Measurements from ENCODE around the gene PIGH. TPM values are rescaled to one million over a fixed set of nuclear protein-coding genes. Genes with fewer than 3 reads are reported as not detected.
"Not testable (repeated sequence)": the region's sequence is repeated elsewhere in the genome, so short reads cannot be mapped to it uniquely, and the experiment has no call there.

The PIGH gene
- polyA plus RNA-seq, 1 of the 3 experiments (the other 2 are of a cell fraction): 23.6 TPM

DNA sequence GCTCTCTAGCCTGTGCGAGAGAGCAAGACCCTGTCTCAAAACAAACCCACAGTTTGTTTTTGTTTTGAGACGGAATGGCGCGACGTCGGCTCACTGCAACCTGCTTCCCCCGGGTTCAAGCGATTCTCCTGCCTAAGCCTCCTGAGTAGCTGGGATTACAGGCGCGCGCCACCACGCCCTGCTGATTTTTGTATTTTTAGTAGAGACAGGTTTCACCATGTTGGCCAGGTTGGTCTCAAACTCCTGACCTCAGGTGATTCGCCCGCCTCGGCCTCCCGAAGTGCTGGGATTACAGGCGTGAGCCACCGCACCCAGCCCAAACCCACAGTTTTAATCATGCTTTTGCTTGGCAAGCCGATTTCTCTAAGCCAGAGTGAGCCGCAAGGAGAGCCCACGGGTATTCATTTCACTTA lies 500 bp upstream of the PIGH start:
- H3K36me3 ChIP-seq (replicated peaks in 1 of 2; ENCODE audit: control insufficient read depth in 1 of 2, insufficient read depth in 2 of 2, low read length in 1 of 2); H3K27me3 ChIP-seq (ENCODE audit: insufficient read depth); H3K4me1 ChIP-seq (ENCODE audit: control insufficient read depth in 1 of 2, insufficient read depth in 2 of 2, low read depth in 1 of 2, low read length in 1 of 2); H3F3A ChIP-seq (replicated peaks; ENCODE audit: insufficient read depth); H3K9me2 ChIP-seq; H3K9me3 ChIP-seq; DNase-seq; H4K20me1 ChIP-seq (ENCODE audit: insufficient read depth); H3K79me2 ChIP-seq (ENCODE audit: insufficient read depth): not testable (repeated sequence)
- ChIA-PET POLR2A (interaction anchor here (0.6 to 2.0 kb wide), 7 partner anchors 12 to 95 kb away, joined by 3 to 11 read pairs (median 3); partner anchors contain the start of genes PLEKHH1 and RDH11), CTCF (interaction anchor here (0.7 to 4.2 kb wide), 23 partner anchors 9 to 241 kb away, joined by 3 to 23 read pairs (median 4); partner anchors contain the start of genes ARG2, ATP6V1D, EIF2S1 and RDH12)
- Histone ChIP-seq H2AFZ (ENCODE audit: low read depth) (peak overlapping the region; percentile 89), H3K4me2 (peak overlapping the region; percentile 84), H3K9ac (peak overlapping the region; percentile 59; the same call in 1 of the 2 replicates), H3K4me3 (ENCODE audit: low read depth in 2 of 2, low read length in 1 of 2) (peak overlapping the region; percentile 77 to 90), H3K27ac (ENCODE audit: low read depth in 2 of 2, low read length in 1 of 2) (peak overlapping the region; percentile 58 to 66; a peak in 3 of 4 replicates)
- 93% methylated on average over 21 of the region's 21 CpGs for WGBS (ENCODE audit: low lambda C conversion rate)

DNA sequence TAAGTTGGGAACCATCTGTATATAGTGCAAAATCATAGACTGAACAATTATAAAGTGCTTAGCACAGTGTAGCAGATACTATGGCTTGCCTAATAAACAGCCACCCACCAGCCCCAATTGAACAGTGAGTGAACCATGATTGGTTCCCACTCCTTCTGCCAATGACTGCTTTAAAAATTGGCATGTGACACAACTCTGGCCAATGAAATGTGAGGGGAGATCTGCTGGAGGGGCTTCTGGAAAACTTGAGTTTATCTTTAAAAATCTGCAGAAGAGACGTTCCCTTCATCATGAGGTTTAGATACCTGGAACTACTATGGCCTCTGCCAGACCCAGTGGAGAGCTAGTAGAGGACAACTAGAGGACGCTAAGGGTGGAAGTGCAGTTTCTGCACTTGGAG lies 4.7 kb downstream of the PIGH start:
- no peaks in the 10 kb centered on the region for H3K9me2 ChIP-seq
- H3K36me3 ChIP-seq (replicated peaks in 1 of 2; ENCODE audit: control insufficient read depth in 1 of 2, insufficient read depth in 2 of 2, low read length in 1 of 2): peaks cover 5 to 8% of the 10 kb centered on the region in 2 experiments
- H3K4me2 ChIP-seq: no peak overlapping the region
- no peak overlapping the region for H2AFZ ChIP-seq (ENCODE audit: low read depth)
- H3K9me3 ChIP-seq: no peaks in the 10 kb centered on the region
- H3K79me2 ChIP-seq (ENCODE audit: insufficient read depth): no peaks in the 10 kb centered on the region
- H3K4me3 ChIP-seq (ENCODE audit: low read depth in 2 of 2, low read length in 1 of 2): no peak overlapping the region
- DNase-seq: no peak
- H3K27ac ChIP-seq (ENCODE audit: low read depth in 2 of 2, low read length in 1 of 2): no peak overlapping the region
- no peaks in the 10 kb centered on the region for H3K27me3 ChIP-seq (ENCODE audit: insufficient read depth)
- POLR2A ChIA-PET: no interaction called here
- TF ChIP-seq, protein P1, sequence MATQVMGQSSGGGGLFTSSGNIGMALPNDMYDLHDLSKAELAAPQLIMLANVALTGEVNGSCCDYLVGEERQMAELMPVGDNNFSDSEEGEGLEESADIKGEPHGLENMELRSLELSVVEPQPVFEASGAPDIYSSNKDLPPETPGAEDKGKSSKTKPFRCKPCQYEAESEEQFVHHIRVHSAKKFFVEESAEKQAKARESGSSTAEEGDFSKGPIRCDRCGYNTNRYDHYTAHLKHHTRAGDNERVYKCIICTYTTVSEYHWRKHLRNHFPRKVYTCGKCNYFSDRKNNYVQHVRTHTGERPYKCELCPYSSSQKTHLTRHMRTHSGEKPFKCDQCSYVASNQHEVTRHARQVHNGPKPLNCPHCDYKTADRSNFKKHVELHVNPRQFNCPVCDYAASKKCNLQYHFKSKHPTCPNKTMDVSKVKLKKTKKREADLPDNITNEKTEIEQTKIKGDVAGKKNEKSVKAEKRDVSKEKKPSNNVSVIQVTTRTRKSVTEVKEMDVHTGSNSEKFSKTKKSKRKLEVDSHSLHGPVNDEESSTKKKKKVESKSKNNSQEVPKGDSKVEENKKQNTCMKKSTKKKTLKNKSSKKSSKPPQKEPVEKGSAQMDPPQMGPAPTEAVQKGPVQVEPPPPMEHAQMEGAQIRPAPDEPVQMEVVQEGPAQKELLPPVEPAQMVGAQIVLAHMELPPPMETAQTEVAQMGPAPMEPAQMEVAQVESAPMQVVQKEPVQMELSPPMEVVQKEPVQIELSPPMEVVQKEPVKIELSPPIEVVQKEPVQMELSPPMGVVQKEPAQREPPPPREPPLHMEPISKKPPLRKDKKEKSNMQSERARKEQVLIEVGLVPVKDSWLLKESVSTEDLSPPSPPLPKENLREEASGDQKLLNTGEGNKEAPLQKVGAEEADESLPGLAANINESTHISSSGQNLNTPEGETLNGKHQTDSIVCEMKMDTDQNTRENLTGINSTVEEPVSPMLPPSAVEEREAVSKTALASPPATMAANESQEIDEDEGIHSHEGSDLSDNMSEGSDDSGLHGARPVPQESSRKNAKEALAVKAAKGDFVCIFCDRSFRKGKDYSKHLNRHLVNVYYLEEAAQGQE (IDR thresholded peaks at IDR 0.05; ENCODE audit: low read depth, low read length): no peak
- TF ChIP-seq EZH2phosphoT487 (IDR thresholded peaks at IDR 0.05; ENCODE audit: borderline replicate concordance, low read depth): no peak
- TF ChIP-seq FOSL2 (IDR thresholded peaks at IDR 0.05; ENCODE audit: borderline replicate concordance, low read depth): no peak
- TF ChIP-seq CHD2 (IDR thresholded peaks at IDR 0.05; ENCODE audit: low read length, partially characterized antibody): no peak
- TF ChIP-seq, protein P2, sequence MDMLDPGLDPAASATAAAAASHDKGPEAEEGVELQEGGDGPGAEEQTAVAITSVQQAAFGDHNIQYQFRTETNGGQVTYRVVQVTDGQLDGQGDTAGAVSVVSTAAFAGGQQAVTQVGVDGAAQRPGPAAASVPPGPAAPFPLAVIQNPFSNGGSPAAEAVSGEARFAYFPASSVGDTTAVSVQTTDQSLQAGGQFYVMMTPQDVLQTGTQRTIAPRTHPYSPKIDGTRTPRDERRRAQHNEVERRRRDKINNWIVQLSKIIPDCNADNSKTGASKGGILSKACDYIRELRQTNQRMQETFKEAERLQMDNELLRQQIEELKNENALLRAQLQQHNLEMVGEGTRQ (IDR thresholded peaks at IDR 0.05; ENCODE audit: borderline replicate concordance, low read depth, low read length): no peak
- no peak overlapping the region for H3K9ac ChIP-seq
- H3F3A ChIP-seq (replicated peaks; ENCODE audit: insufficient read depth): no peaks in the 10 kb centered on the region
- no peaks in the 10 kb centered on the region for H4K20me1 ChIP-seq (ENCODE audit: insufficient read depth)
- H3K4me1 ChIP-seq (ENCODE audit: control insufficient read depth in 1 of 2, insufficient read depth in 2 of 2, low read depth in 1 of 2, low read length in 1 of 2): peaks cover 0 to 6% of the 10 kb centered on the region in 2 experiments; a peak in 2 of 4 replicates
- WGBS (ENCODE audit: low lambda C conversion rate): 94% methylated on average over 2 of the region's 2 CpGs
- CTCF ChIA-PET: interaction anchor here (1.4 to 2.8 kb wide), 3 partner anchors 11 to 109 kb away, joined by 3 to 11 read pairs (median 6); no protein-coding TSS in a partner anchor

DNA sequence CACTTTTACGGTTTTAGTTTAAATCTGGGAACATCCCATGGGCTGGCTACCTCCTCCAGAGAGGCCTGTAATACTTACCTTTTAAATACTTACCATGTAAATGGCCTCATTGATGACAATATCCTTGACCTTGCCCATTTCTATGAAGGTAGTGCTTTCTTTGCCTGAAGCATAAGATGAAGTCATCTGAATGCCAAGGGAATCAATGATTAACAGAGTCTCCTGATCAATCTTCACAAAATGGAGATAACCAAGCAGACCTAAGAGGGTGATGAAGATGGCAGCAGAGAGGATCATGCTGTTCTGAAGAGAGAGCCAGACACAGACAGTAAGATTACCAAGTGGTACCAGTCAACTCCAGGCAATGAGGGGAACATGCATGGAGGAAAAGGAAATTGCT lies 6.4 kb downstream of the PIGH start:
- WGBS (ENCODE audit: low lambda C conversion rate): 74% methylated on average over 1 of the region's 1 CpG
- DNase-seq; POLR2A ChIA-PET; H3F3A ChIP-seq (replicated peaks; ENCODE audit: insufficient read depth); H3K27me3 ChIP-seq (ENCODE audit: insufficient read depth); H3K4me1 ChIP-seq (ENCODE audit: control insufficient read depth in 1 of 2, insufficient read depth in 2 of 2, low read depth in 1 of 2, low read length in 1 of 2); H3K79me2 ChIP-seq (ENCODE audit: insufficient read depth); H3K9ac ChIP-seq; H4K20me1 ChIP-seq (ENCODE audit: insufficient read depth); H3K9me2 ChIP-seq; H3K9me3 ChIP-seq; H3K27ac ChIP-seq (ENCODE audit: low read depth in 2 of 2, low read length in 1 of 2); H2AFZ ChIP-seq (ENCODE audit: low read depth); H3K4me3 ChIP-seq (ENCODE audit: low read depth in 2 of 2, low read length in 1 of 2); H3K4me2 ChIP-seq: not testable (repeated sequence)
- H3K36me3 ChIP-seq (replicated peaks in 1 of 2; ENCODE audit: control insufficient read depth in 1 of 2, insufficient read depth in 2 of 2, low read length in 1 of 2): peaks cover 8 to 15% of the 10 kb centered on the region in 2 experiments
- CTCF ChIA-PET: interaction anchor here (1.5 to 1.6 kb wide), 2 partner anchors 9 to 111 kb away, joined by 3 to 5 read pairs; no protein-coding TSS in a partner anchor
